Neural progenitor cell (in vitro differentiated cells): ENCODE measurements around the gene GPR107. TPM values are rescaled to one million over a fixed set of nuclear protein-coding genes. Genes with fewer than 3 reads are reported as not detected.

Experiments used
- DNase-seq: peaks from one replicate; pipeline ENCODE4 v3.0.0-alpha.2; 2016; ENCODE audit warnings: low spot score
- H2AFZ ChIP-seq: fragments of 200-600 bp; sonication (generic); replicated peaks from 2 replicates; pipeline ENCODE4 v1.6.1; 2016; ENCODE audit warnings: antibody characterized with exemption
- H3F3A ChIP-seq: fragments of 200-600 bp; sonication (generic); 2 replicates; pipeline ENCODE4 v1.6.1; 2016; ENCODE audit warnings: antibody characterized with exemption, low read depth
- H3K27ac ChIP-seq: fragments of 200-600 bp; sonication (generic); 2 replicates; pipeline ENCODE4 v1.5.1; 2016; ENCODE audit warnings: mild to moderate bottlenecking
- H3K27me3 ChIP-seq: fragments of 200-600 bp; sonication (generic); 2 replicates; pipeline ENCODE4 v1.6.1; 2016; ENCODE audit warnings: mild to moderate bottlenecking, moderate library complexity
- H3K36me3 ChIP-seq: fragments of 200-600 bp; sonication (generic); 2 replicates; pipeline ENCODE4 v1.5.1; 2016
- H3K4me1 ChIP-seq: fragments of 200-600 bp; sonication (generic); 2 replicates; pipeline ENCODE4 v1.6.1; 2016; ENCODE audit warnings: mixed run types
- H3K4me2 ChIP-seq: fragments of 200-600 bp; sonication (generic); 2 replicates; pipeline ENCODE4 v1.6.1; 2016
- H3K4me3 ChIP-seq: fragments of 200-600 bp; sonication (generic); 2 replicates; pipeline ENCODE4 v1.5.1; 2016
- H3K79me2 ChIP-seq: fragments of 200-600 bp; sonication (generic); 2 replicates; pipeline ENCODE4 v1.6.1; 2016; ENCODE audit warnings: low read depth
- H3K9ac ChIP-seq: fragments of 200-600 bp; sonication (generic); 2 replicates; pipeline ENCODE4 v1.6.1; 2016
- H3K9me3 ChIP-seq: fragments of 200-600 bp; sonication (generic); 2 replicates; pipeline ENCODE4 v1.5.1; 2016; ENCODE audit warnings: low read depth
- H4K20me1 ChIP-seq: fragments of 200-600 bp; sonication (generic); 2 replicates; pipeline ENCODE4 v1.6.1; 2016; ENCODE audit warnings: low read depth
- H3K27ac Mint-ChIP-seq: 3 replicates; pipeline ENCODE4 v1.8.0; 2021; ENCODE audit warnings: mixed read lengths
- H3K27me3 Mint-ChIP-seq: 2 replicates; pipeline ENCODE4 v1.8.0; 2022; ENCODE audit warnings: low read depth, mild to moderate bottlenecking, inconsistent platforms, moderate library complexity, mixed read lengths; ENCODE audit not compliant: insufficient read depth
- H3K36me3 Mint-ChIP-seq: 3 replicates; pipeline ENCODE4 v1.8.0; 2021; ENCODE audit warnings: mixed read lengths
- H3K4me1 Mint-ChIP-seq: 3 replicates; pipeline ENCODE4 v1.8.0; 2021; ENCODE audit warnings: mixed read lengths
- H3K4me3 Mint-ChIP-seq: 3 replicates; pipeline ENCODE4 v1.8.0; 2021; ENCODE audit warnings: mild to moderate bottlenecking, moderate library complexity, mixed read lengths
- H3K9me3 Mint-ChIP-seq: 3 replicates; pipeline ENCODE4 v1.8.0; 2020; ENCODE audit warnings: mixed read lengths
- EZH2 ChIP-seq: fragments of 200-600 bp; sonication (generic); IDR thresholded peaks from 2 replicates; pipeline ENCODE4 v1.6.1; 2017; ENCODE audit warnings: antibody characterized with exemption, mild to moderate bottlenecking, moderate library complexity
- EZH2phosphoT487 ChIP-seq: fragments of 200-600 bp; sonication (generic); IDR thresholded peaks from 2 replicates; pipeline ENCODE4 v1.6.1; 2017; ENCODE audit warnings: antibody characterized with exemption
- total RNA-seq: library from RNA; depleted of rRNA; stranded (reverse); fragments of >200 nt; gene quantifications from 2 replicates; pipeline ENCODE4 v1.2.3, GENCODE V29; 2015; ENCODE audit warnings: low replicate concordance
- TF ChIP-seq, protein P1 (sequence below): fragments of 200-600 bp; sonication (generic); IDR thresholded peaks from 2 replicates; pipeline ENCODE4 v1.5.1; 2017; ENCODE audit warnings: antibody characterized with exemption, mild to moderate bottlenecking

GPR107 gene
- total RNA-seq, 1 donor from 2014 or later: 33.8 TPM

DNA sequence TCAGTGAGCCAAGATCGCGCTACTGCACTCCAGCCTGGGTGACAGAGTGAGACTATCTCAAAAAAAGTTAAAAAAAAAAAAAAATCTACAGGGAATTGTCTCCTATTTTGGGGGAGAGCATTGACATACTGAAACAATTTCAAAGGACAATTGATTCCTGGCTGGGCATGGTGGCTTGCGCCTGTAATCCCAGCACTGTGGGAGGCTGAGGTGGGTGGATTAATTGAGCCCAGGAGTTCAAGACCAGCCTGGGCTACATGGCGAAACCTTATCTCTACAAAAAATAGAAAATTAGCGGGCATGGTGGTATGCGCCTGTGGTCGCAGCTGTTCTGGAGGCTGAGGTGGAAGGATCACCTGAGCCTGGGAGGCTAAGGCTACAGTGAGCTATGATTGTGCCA, 30.6 kb downstream of the GPR107 start:
- no peaks in the 10 kb centered on the region for H3K27me3 ChIP-seq
- no peak for TF ChIP-seq EZH2phosphoT487
- H3K4me2 ChIP-seq: no peak overlapping the region
- H3K4me3 Mint-ChIP-seq: no peak overlapping the region
- H3K27me3 Mint-ChIP-seq: peaks cover 2% of the 10 kb centered on the region
- H4K20me1 ChIP-seq: no peaks in the 10 kb centered on the region
- H3K9me3 Mint-ChIP-seq: no peaks in the 10 kb centered on the region
- H3K36me3 Mint-ChIP-seq: peaks cover 29% of the 10 kb centered on the region
- H3K27ac ChIP-seq: no peak overlapping the region
- H3K9ac ChIP-seq: no peak overlapping the region
- peaks cover 8% of the 10 kb centered on the region for H3K36me3 ChIP-seq
- no peaks in the 10 kb centered on the region for H3K9me3 ChIP-seq
- H3F3A ChIP-seq: no peaks in the 10 kb centered on the region
- no peak overlapping the region for H2AFZ ChIP-seq
- H3K4me3 ChIP-seq: no peak overlapping the region
- no peaks in the 10 kb centered on the region for H3K4me1 ChIP-seq
- no peak for DNase-seq
- no peaks in the 10 kb centered on the region for H3K79me2 ChIP-seq
- H3K27ac Mint-ChIP-seq: no peak overlapping the region
- H3K4me1 Mint-ChIP-seq: no peaks in the 10 kb centered on the region

DNA sequence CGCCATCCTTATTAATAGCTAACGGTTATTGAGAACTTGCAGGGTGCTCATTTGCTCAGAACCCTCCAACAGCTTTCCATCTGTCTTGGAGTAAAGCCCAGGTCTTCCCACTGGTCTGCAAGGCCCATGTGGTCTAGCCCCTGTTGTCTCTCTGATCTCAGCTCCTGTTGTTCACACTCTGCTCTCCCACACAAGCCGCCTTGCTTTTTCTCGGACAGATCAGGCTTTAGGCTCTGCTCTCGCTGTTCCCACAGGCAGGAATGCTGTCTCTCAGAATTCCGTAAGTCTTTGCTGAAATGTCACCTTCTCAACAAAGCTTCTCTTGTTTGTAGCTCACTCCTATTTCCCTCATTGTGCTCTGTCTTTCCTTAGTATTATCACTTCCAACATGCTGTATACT, 34.3 kb downstream of the GPR107 start:
- peaks cover 9% of the 10 kb centered on the region for H3K36me3 ChIP-seq
- H3K9ac ChIP-seq: no peak overlapping the region
- H3K36me3 Mint-ChIP-seq: peaks cover 23% of the 10 kb centered on the region
- H3K27ac Mint-ChIP-seq: no peak overlapping the region
- TF ChIP-seq, protein P1, sequence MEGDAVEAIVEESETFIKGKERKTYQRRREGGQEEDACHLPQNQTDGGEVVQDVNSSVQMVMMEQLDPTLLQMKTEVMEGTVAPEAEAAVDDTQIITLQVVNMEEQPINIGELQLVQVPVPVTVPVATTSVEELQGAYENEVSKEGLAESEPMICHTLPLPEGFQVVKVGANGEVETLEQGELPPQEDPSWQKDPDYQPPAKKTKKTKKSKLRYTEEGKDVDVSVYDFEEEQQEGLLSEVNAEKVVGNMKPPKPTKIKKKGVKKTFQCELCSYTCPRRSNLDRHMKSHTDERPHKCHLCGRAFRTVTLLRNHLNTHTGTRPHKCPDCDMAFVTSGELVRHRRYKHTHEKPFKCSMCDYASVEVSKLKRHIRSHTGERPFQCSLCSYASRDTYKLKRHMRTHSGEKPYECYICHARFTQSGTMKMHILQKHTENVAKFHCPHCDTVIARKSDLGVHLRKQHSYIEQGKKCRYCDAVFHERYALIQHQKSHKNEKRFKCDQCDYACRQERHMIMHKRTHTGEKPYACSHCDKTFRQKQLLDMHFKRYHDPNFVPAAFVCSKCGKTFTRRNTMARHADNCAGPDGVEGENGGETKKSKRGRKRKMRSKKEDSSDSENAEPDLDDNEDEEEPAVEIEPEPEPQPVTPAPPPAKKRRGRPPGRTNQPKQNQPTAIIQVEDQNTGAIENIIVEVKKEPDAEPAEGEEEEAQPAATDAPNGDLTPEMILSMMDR: no peak
- no peak for TF ChIP-seq EZH2
- TF ChIP-seq EZH2phosphoT487: no peak
- H2AFZ ChIP-seq: no peak overlapping the region
- H3K9me3 Mint-ChIP-seq: no peaks in the 10 kb centered on the region
- no peaks in the 10 kb centered on the region for H3K27me3 ChIP-seq
- no peaks in the 10 kb centered on the region for H3K79me2 ChIP-seq
- no peak overlapping the region for H3K4me2 ChIP-seq
- H3K9me3 ChIP-seq: no peaks in the 10 kb centered on the region
- H3K27me3 Mint-ChIP-seq: peaks cover 2% of the 10 kb centered on the region
- DNase-seq: no peak
- H3K27ac ChIP-seq: no peak overlapping the region
- no peak overlapping the region for H3K4me3 Mint-ChIP-seq
- H3K4me1 ChIP-seq: no peaks in the 10 kb centered on the region
- H4K20me1 ChIP-seq: no peaks in the 10 kb centered on the region
- H3K4me1 Mint-ChIP-seq: no peaks in the 10 kb centered on the region
- no peaks in the 10 kb centered on the region for H3F3A ChIP-seq
- no peak overlapping the region for H3K4me3 ChIP-seq

DNA sequence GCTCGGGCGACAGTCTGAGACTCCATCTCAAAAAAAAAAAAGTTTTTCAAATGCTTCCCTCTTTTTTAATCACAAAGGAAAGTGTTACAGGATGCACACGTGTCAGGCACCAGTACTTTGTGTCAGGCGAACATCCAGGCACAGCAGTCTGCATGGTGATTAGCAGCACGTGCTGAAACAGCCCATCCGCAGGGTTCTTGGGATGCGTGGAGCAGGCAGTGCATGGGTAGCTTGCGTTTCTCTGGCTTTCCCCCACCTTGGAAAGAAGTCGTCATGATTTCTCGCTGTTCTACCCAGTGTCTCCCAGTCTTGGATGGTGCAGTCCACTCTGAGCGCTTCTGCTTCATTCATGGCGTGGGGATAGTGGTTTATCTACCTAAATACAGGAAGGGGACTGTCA, 35.4 kb downstream of the GPR107 start:
- H3K4me3 Mint-ChIP-seq: no peak overlapping the region
- no peak for DNase-seq
- Histone ChIP-seq H3K9me3 (no peaks in the 10 kb centered on the region), H3K9ac (no peak overlapping the region), H3K79me2 (no peaks in the 10 kb centered on the region), H2AFZ (no peak overlapping the region), H3K27me3 (no peaks in the 10 kb centered on the region), H3K4me3 (no peak overlapping the region), H3K4me2 (no peak overlapping the region), H3F3A (no peaks in the 10 kb centered on the region), H3K36me3 (peaks cover 13% of the 10 kb centered on the region), H3K27ac (no peak overlapping the region), H3K4me1 (no peaks in the 10 kb centered on the region), H4K20me1 (no peaks in the 10 kb centered on the region)
- H3K36me3 Mint-ChIP-seq: peaks cover 25% of the 10 kb centered on the region
- H3K27ac Mint-ChIP-seq: no peak overlapping the region
- no peaks in the 10 kb centered on the region for H3K9me3 Mint-ChIP-seq
- TF ChIP-seq, protein P1: no peak
- TF ChIP-seq EZH2phosphoT487: no peak
- TF ChIP-seq EZH2: no peak
- H3K4me1 Mint-ChIP-seq: no peaks in the 10 kb centered on the region
- H3K27me3 Mint-ChIP-seq: peaks cover 2% of the 10 kb centered on the region

DNA sequence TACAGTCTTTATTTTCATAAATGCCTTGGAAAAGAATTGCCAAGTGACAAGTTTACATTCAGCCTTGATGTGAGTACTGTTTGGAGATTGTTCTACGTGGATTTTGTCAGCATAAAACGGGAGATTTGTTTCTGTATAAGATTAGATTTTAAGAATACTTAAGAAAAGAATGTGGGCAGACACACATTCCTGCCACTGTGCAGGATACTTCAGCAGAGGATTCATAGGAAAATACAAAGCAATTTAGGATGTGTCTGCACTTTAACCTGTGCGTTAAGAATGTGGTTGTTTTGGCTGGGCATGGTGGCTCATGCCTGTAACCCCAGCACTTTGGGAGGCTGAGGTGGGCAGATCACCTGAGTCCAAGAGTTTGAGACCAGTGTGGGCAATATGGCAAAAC, 37.2 kb downstream of the GPR107 start:
- no peak overlapping the region for H2AFZ ChIP-seq
- DNase-seq: no peak
- Mint-ChIP-seq H3K27me3 (peaks cover 2% of the 10 kb centered on the region), H3K27ac (no peak overlapping the region), H3K4me3 (no peak overlapping the region), H3K4me1 (no peaks in the 10 kb centered on the region), H3K36me3 (peaks cover 26% of the 10 kb centered on the region), H3K9me3 (no peaks in the 10 kb centered on the region)
- H4K20me1 ChIP-seq: no peaks in the 10 kb centered on the region
- H3K27ac ChIP-seq: no peak overlapping the region
- H3F3A ChIP-seq: no peaks in the 10 kb centered on the region
- H3K36me3 ChIP-seq: peaks cover 13% of the 10 kb centered on the region
- H3K9ac ChIP-seq: no peak overlapping the region
- H3K4me1 ChIP-seq: no peaks in the 10 kb centered on the region
- H3K27me3 ChIP-seq: no peaks in the 10 kb centered on the region
- H3K9me3 ChIP-seq: no peaks in the 10 kb centered on the region
- H3K4me2 ChIP-seq: no peak overlapping the region
- H3K4me3 ChIP-seq: no peak overlapping the region
- no peaks in the 10 kb centered on the region for H3K79me2 ChIP-seq
- TF ChIP-seq EZH2phosphoT487 (no peak), EZH2 (no peak)
- TF ChIP-seq, protein P1: no peak
